Fibroblast of the aortic adventitia (primary cell): ENCODE results near the gene CRACR2A. TPM values are rescaled to one million over a fixed set of nuclear protein-coding genes. Genes with fewer than 3 reads are reported as not detected.

Experiments used
- DNase-seq: peaks from one replicate; pipeline ENCODE4 v3.0.0-alpha.2; 2010; ENCODE audit warnings: low read depth
- H3K4me3 ChIP-seq: 2 replicates; pipeline ENCODE4 v1.5.1; 2011; ENCODE audit warnings: low read depth, mild to moderate bottlenecking, control low read depth, low read length, moderate library complexity
- CTCF ChIP-seq: IDR thresholded peaks from 2 replicates; pipeline ENCODE4 v1.5.1; 2011; ENCODE audit warnings: mild to moderate bottlenecking, low read length, control low read depth, inconsistent platforms; ENCODE audit not compliant: insufficient read depth
- total RNA-seq: library from RNA; depleted of rRNA; stranded (reverse); fragments of >200 nt; gene quantifications from 2 replicates; pipeline ENCODE4 v1.2.3, GENCODE V29; 2012; ENCODE audit warnings: low replicate concordance

CRACR2A gene
- total RNA-seq, 1 donor, result 4.8 TPM

- no peak for DNase-seq
- no peak overlapping the region for H3K4me3 ChIP-seq
- no peak for TF ChIP-seq CTCF
Measured at GRCh38 chr12:3670083-3670620, 82.8 kb downstream of the CRACR2A start.

GRCh38 chr12:3669594-3669993 is 83.3 kb downstream of the CRACR2A start:
- no peak overlapping the region for H3K4me3 ChIP-seq
- TF ChIP-seq CTCF, result no peak
- no peak for DNase-seq

- DNase-seq, result peak; percentile 4
- no peak overlapping the region for H3K4me3 ChIP-seq
- TF ChIP-seq CTCF, result no peak
Measured at GRCh38 chr12:3668479-3669165, 84.3 kb downstream of the CRACR2A start.

GRCh38 chr12:3667485-3667884 is 85.4 kb downstream of the CRACR2A start:
- no peak for DNase-seq

GRCh38 chr12:3666441-3666840 is 86.5 kb downstream of the CRACR2A start:
- H3K4me3 ChIP-seq, result no peak overlapping the region
- DNase-seq, result no peak
- TF ChIP-seq CTCF, result no peak

More at GRCh38 chr12:3667485-3667884, 85.4 kb downstream of the CRACR2A start:
- peak; percentile 2 for TF ChIP-seq CTCF
- no peak overlapping the region for H3K4me3 ChIP-seq

DNA sequence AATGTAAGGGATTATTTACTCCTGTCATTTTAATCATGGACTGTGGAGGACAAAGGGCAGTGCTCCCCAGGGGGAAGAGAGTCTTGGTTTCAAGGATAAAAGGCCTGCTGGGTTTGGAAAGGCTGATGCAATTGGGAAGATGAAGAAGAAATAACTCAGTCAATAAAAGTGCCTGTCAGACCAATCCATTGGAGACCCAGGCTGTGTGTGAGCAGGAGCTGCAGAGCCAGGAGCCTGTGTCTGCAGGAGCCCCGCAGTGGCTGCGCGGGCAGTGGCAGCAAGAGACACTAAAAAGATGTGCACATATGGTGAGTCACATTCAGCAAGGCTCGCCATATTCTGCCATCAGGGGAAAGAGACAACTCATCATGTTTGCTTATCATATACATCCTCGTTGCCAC is 90.4 kb downstream of the CRACR2A start:
- no peak for DNase-seq
- no peak for TF ChIP-seq CTCF
- no peak overlapping the region for H3K4me3 ChIP-seq

- no peak for TF ChIP-seq CTCF
- no peak for DNase-seq
- no peak overlapping the region for H3K4me3 ChIP-seq
Measured at GRCh38 chr12:3661028-3661427, 91.9 kb downstream of the CRACR2A start.
